C4-2B (cell line): ENCODE measurements around the gene PCSK1N.
A peak's percentile ranks its signal among the peaks of the same experiment; 100 is the strongest.

ENCODE experiments used
- H3K27ac ChIP-seq: fragments of 450-650 bp; 2 replicates; pipeline ENCODE4 v1.5.1; 2017
- ZFX ChIP-seq: fragments of 450-650 bp; IDR thresholded peaks from 2 replicates; pipeline ENCODE4 v1.6.1; 2017
- TF ChIP-seq, protein P1 (sequence below): fragments of 450-650 bp; conservative IDR thresholded peaks from 2 replicates; pipeline ENCODE4 v1.5.1; 2017; ENCODE audit warnings: mild to moderate bottlenecking

The PCSK1N gene

DNA sequence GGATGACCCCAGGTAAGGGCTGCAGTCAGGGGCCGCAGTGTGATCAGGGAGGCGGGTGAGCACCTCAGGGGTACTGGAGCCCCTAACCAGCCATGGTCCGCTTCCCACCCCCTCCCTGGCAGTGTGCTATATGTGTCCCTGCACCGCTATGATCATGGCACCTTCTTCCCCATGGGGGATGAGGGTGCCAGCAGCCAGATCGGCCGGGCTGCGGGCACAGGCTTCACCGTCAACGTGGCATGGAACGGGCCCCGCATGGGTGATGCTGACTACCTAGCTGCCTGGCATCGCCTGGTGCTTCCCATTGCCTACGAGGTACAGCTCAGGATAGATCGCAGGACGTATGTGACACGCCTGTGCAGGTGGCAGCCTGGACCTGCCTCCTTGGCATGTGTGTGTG lies 17.3 kb downstream of the PCSK1N start:
- TF ChIP-seq, protein P1, sequence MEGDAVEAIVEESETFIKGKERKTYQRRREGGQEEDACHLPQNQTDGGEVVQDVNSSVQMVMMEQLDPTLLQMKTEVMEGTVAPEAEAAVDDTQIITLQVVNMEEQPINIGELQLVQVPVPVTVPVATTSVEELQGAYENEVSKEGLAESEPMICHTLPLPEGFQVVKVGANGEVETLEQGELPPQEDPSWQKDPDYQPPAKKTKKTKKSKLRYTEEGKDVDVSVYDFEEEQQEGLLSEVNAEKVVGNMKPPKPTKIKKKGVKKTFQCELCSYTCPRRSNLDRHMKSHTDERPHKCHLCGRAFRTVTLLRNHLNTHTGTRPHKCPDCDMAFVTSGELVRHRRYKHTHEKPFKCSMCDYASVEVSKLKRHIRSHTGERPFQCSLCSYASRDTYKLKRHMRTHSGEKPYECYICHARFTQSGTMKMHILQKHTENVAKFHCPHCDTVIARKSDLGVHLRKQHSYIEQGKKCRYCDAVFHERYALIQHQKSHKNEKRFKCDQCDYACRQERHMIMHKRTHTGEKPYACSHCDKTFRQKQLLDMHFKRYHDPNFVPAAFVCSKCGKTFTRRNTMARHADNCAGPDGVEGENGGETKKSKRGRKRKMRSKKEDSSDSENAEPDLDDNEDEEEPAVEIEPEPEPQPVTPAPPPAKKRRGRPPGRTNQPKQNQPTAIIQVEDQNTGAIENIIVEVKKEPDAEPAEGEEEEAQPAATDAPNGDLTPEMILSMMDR: no peak
- no peak overlapping the region for H3K27ac ChIP-seq

DNA sequence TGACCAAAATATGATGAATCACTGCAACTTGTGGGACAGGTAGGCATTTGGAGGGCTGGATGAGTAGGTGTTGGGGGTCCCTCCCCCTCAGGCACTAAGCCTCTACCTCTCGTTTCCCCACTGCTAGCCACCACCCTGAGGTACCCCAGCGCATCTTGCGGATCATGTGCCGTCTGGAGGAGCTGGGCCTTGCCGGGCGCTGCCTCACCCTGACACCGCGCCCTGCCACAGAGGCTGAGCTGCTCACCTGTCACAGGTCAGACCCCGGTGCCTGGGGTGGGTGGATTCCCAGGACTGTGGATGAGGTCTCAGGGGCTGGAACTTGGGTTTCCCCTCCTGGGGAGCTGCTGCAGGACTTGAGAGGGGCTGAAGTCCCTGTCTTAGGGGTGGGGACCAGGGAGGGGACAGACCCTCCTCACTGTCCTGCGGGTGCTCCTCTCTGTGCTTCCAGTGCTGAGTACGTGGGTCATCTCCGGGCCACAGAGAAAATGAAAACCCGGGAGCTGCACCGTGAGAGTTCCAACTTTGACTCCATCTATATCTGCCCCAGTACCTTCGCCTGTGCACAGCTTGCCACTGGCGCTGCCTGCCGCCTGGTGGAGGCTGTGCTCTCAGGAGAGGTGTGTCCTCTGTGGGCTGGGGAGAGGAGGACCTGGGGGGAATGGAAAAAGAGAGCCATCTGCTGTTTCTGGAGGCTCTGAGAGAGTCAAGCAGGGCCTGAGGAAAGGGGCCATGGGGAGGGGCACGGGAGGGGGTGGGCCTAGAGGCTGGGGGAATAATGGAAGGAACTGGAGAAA lies 19.2 kb downstream of the PCSK1N start:
- TF ChIP-seq ZFX: no peak
- TF ChIP-seq, protein P1: no peak
- H3K27ac ChIP-seq: no peak overlapping the region

DNA sequence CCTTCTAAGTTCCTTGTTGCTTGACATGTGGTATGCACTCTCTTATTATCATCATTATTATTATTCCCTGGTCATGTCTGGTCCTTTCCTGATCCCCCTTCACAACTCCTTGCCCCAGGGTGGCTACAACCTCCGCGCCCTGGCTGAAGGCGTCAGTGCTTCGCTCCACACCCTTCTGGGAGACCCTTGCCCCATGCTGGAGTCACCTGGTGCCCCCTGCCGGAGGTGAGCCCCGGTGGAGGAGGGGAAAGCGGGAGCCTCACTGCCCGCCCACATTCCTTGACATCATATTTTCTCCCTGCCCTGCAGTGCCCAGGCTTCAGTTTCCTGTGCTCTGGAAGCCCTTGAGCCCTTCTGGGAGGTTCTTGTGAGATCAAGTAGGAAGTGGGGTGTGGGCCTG lies 20.1 kb downstream of the PCSK1N start:
- TF ChIP-seq, protein P1: no peak
- TF ChIP-seq ZFX: no peak
- no peak overlapping the region for H3K27ac ChIP-seq

DNA sequence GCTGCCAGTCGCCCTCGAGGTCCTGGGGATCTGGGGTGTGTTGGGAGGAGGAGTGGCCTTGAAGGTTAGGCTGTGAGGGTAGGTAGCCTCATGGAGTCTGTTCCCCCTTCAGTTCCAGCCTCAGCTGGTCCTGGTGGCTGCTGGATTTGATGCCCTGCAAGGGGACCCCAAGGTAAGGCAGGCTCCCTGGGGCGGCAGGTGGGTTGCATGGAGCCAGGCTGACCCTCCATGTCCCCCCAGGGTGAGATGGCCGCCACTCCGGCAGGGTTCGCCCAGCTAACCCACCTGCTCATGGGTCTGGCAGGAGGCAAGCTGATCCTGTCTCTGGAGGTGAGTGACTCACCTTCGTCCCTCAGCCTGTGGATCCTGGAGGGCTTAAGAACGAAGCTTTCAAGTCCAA lies 20.7 kb downstream of the PCSK1N start:
- H3K27ac ChIP-seq: no peak overlapping the region
- TF ChIP-seq ZFX: no peak
- TF ChIP-seq, protein P1: no peak

DNA sequence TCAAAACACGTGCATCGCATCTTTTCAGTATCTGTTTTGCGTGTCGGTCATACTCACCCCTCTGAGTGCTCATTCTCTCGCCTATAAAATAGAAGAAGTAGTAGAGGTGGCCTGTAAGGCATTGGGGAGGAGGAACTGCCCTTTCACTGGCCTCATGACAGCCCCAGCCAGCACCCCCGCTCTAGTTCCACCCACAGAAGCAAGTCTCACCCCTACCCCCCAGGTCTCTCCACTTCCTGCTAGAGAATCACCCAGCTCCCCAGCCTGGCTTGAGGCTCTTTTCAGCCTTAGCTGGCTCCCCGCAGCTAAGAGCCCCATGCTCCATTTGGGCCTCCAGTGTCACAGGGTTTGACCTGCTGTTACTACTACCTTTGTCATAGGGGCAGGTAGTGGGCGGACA lies 21.8 kb downstream of the PCSK1N start:
- TF ChIP-seq, protein P1: no peak
- TF ChIP-seq ZFX: no peak
- no peak overlapping the region for H3K27ac ChIP-seq

DNA sequence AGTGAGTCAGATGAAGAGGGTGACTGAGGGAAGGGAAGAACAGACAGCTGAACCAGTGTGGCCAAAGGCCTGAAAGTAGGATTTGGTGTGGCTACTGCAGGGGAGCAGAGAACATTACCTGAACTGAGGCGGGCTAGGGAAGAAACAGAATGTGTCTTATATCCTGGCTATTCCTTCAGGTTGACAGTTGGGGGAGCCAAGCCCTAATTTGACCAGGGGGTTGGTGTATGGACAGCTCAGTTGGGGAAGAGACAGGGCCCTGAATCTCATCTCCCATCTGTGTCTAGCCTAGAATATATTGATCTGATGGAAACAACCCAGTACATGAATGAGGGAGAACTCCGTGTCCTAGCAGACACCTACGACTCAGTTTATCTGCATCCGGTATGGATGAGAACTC lies 29.3 kb downstream of the PCSK1N start:
- H3K27ac ChIP-seq: no peak overlapping the region
- TF ChIP-seq ZFX: no peak
- TF ChIP-seq, protein P1: no peak

DNA sequence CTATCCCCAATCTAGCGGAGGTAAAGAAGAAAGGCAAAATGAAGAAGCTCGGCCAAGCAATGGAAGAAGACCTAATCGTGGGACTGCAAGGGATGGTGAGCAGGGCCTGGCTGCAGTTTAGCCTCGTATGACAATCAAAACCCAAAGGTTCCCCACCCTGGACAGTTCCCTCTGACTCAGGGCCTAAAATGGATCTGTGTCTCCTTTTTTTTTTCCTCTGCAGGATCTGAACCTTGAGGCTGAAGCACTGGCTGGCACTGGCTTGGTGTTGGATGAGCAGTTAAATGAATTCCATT lies 32.6 kb downstream of the PCSK1N start:
- TF ChIP-seq, protein P1: no peak
- TF ChIP-seq ZFX: no peak
- peak overlapping the region; percentile 88 for H3K27ac ChIP-seq
